OCI-LY7 (cell line): ENCODE data around the gene DHCR24.

ENCODE experiments used
- CTCF ChIP-seq: fragments of 200-600 bp; sonication (generic); conservative IDR thresholded peaks from 2 replicates; pipeline ENCODE4 v1.5.1; 2014; ENCODE audit warnings: mild to moderate bottlenecking, antibody characterized with exemption, low read length, moderate library complexity, mixed read lengths
- EZH2phosphoT487 ChIP-seq: fragments of 200-600 bp; sonication (generic); IDR thresholded peaks from 2 replicates; pipeline ENCODE4 v1.6.1; 2018; ENCODE audit warnings: low read depth, borderline replicate concordance, mild to moderate bottlenecking, mixed run types, antibody characterized with exemption, low read length, moderate library complexity, mixed read lengths

- TF ChIP-seq CTCF (no peak), EZH2phosphoT487 (no peak)
Measured at GRCh38 chr1:54882519-54882918, 4.5 kb downstream of the DHCR24 start.
